ENCODE data around the gene FEM1C. TPM values are rescaled to one million over a fixed set of nuclear protein-coding genes. Genes with fewer than 3 reads are reported as not detected.

FEM1C gene
- total RNA-seq, 2 donors from 2014 or later = 20.2 to 39.2 TPM

- no peaks in the 10 kb centered on the region for H3K4me1 ChIP-seq
- no peak for DNase-seq
- TF ChIP-seq CTCF (IDR thresholded peaks at IDR 0.05) = no peak
- H3K9ac ChIP-seq (ENCODE audit: low read depth in 2 of 2, low read length in 2 of 2) = no peak overlapping the region
- H3K4me3 ChIP-seq = no peak overlapping the region
- no peaks in the 10 kb centered on the region for H3K36me3 ChIP-seq
- no peaks in the 10 kb centered on the region for H3K9me3 ChIP-seq
- H3K27ac ChIP-seq = no peak overlapping the region
- intact Hi-C loops (cut with DNase I) = loop anchor here (5.0 kb wide), 1 partner anchor 267 kb away; no protein-coding TSS in a partner anchor
- H3K27me3 ChIP-seq = no peaks in the 10 kb centered on the region
Observed at GRCh38 chr5:115579216-115579615, 34.6 kb upstream of the FEM1C start.

- Histone ChIP-seq H3K36me3 (no peaks in the 10 kb centered on the region), H3K9me3 (no peaks in the 10 kb centered on the region), H3K27me3 (no peaks in the 10 kb centered on the region), H3K27ac (no peak overlapping the region), H3K9ac (ENCODE audit: low read depth in 2 of 2, low read length in 2 of 2) (no peak overlapping the region), H3K4me3 (no peak overlapping the region), H3K4me1 (no peaks in the 10 kb centered on the region)
- DNase-seq = no peak
- intact Hi-C loops (cut with DNase I) = loop anchor here (5.0 kb wide), 1 partner anchor 266 kb away; no protein-coding TSS in a partner anchor
- no peak for TF ChIP-seq CTCF (IDR thresholded peaks at IDR 0.05)
Observed at GRCh38 chr5:115578657-115579056, 34.1 kb upstream of the FEM1C start.

- no peaks in the 10 kb centered on the region for H3K4me1 ChIP-seq
- H3K27ac ChIP-seq = no peak overlapping the region
- no peak for DNase-seq
- H3K9me3 ChIP-seq = no peaks in the 10 kb centered on the region
- no peak overlapping the region for H3K9ac ChIP-seq (ENCODE audit: low read depth in 2 of 2, low read length in 2 of 2)
- H3K36me3 ChIP-seq = no peaks in the 10 kb centered on the region
- H3K27me3 ChIP-seq = no peaks in the 10 kb centered on the region
- TF ChIP-seq CTCF (IDR thresholded peaks at IDR 0.05) = no peak
- H3K4me3 ChIP-seq = no peak overlapping the region
- intact Hi-C loops (cut with DNase I) = loop anchor here (5.0 kb wide), 1 partner anchor 265 kb away; no protein-coding TSS in a partner anchor
Observed at GRCh38 chr5:115577741-115578140, 33.2 kb upstream of the FEM1C start.

- intact Hi-C loops (cut with DNase I) = loop anchor here (5.0 kb wide), 1 partner anchor 265 kb away; no protein-coding TSS in a partner anchor
- H3K4me3 ChIP-seq = no peak overlapping the region
- DNase-seq = no peak
Observed at GRCh38 chr5:115577329-115577728, 32.8 kb upstream of the FEM1C start.

GRCh38 chr5:115575167-115576070, 30.8 kb upstream of the FEM1C start:
- H3K4me3 ChIP-seq = no peak overlapping the region
- no peaks in the 10 kb centered on the region for H3K27me3 ChIP-seq
- H3K9me3 ChIP-seq = no peaks in the 10 kb centered on the region
- no peaks in the 10 kb centered on the region for H3K4me1 ChIP-seq
- no peak overlapping the region for H3K9ac ChIP-seq (ENCODE audit: low read depth in 2 of 2, low read length in 2 of 2)
- H3K27ac ChIP-seq = no peak overlapping the region
- no peaks in the 10 kb centered on the region for H3K36me3 ChIP-seq
- intact Hi-C loops (cut with DNase I) = loop anchor here (5.0 kb wide), 1 partner anchor 263 kb away; no protein-coding TSS in a partner anchor
- TF ChIP-seq CTCF (IDR thresholded peaks at IDR 0.05) = no peak
- DNase-seq = no peak

More at GRCh38 chr5:115577329-115577728, 32.8 kb upstream of the FEM1C start:
- H3K36me3 ChIP-seq = no peaks in the 10 kb centered on the region
- no peaks in the 10 kb centered on the region for H3K4me1 ChIP-seq
- no peak overlapping the region for H3K9ac ChIP-seq (ENCODE audit: low read depth in 2 of 2, low read length in 2 of 2)
- TF ChIP-seq CTCF (IDR thresholded peaks at IDR 0.05) = no peak
- no peaks in the 10 kb centered on the region for H3K9me3 ChIP-seq
- H3K27ac ChIP-seq = no peak overlapping the region
- no peaks in the 10 kb centered on the region for H3K27me3 ChIP-seq
